Measurements from ENCODE around the gene PODNL1.
"Not testable (repeated sequence)": the region's sequence is repeated elsewhere in the genome, so short reads cannot be mapped to it uniquely, and the experiment has no call there.

Gene PODNL1

DNA sequence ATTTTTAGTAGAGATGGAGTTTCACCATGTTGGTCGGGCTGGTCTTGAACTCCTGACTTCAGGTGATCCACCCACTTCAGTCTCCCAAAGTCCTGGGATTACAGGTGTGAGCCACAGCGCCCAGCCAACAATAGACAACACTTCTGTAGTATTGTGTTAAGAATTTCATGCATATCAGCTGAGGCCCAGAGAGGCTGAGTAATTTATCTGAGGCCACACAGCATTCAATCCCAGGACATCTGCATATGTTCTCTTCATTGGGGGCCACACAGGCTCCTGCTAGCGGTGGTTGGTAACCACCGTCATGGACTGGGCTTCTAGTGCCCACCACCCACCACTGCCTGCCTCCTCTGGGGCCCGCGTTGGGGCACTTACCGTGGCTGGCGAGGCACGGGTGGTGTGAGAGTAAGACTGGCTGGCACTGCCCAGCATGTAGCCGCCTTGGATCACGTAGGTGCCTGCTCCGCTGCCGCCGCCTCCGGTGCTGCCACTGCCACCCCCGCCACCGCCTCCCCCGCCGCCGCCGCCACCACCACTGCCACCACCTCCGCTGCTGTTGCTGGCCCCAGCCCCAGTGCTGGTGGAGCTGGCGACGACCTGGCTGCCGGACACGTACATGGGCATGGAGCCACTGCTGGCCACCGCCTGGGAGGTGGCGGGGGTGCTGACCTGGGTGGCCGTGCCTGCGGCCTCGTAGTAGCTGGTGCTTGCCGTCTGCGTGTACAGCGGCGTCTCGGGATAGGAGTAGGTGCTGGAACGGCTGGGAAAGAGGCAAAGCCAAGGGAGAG lies 34.3 kb upstream of the PODNL1 start:
- no peak for DNase-seq (ENCODE audit: low read depth)

- DNase-seq (ENCODE audit: low read depth), result not testable (repeated sequence)
Measured at GRCh38 chr19:13971868-13972267, 33.7 kb upstream of the PODNL1 start.

GRCh38 chr19:13969897-13970296 lies 31.7 kb upstream of the PODNL1 start:
- DNase-seq (ENCODE audit: low read depth), result no peak

- DNase-seq (ENCODE audit: low read depth), result no peak
Measured at GRCh38 chr19:13968999-13969398, 30.8 kb upstream of the PODNL1 start.

DNA sequence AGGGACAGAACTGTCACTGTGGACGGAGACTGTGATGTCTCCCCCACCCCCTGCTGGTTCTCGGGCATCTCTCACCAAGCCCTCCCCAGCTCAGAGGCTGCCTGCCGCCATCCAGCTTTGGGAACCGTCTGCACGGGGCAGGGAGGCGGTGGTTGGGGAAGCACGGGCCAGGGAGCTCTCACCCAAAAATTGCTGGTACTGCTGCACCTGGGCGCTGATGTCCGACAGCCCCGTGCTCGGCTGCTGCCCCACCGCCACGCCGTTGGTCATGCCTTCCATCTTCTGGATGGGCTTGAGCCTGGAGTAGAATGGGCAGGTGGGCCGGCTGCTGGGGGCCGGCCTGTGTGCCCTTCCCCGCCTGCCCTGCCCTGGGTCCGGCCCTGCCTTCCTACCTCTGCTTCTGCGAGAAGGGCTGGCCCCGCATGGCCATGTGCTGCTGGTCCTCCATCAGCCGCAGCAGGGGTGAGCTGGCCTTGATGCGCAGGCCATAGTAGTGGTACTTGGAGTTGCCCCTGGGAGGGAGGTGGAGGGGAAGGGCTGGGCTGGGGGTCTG lies 30.2 kb upstream of the PODNL1 start:
- DNase-seq (ENCODE audit: low read depth), result no peak

DNA sequence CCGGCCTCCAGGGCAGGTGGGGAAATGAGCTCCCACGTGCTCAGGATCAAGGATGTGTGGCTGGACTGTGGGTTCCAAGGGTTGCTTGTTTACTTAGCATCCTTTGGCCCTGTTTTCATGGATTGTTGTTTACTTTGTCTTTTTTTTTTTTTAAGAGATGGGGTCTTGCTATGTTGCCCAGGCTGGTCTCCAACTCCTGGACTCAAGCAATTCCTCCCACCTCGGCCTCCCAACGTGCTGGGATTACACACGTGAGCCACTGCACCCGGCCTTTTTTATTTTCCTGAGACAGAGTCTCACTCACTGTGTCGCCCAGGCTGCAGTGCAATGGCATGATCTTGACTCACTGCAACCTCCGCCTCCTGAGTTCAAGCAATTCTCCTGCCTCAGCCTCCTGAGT lies 29.0 kb upstream of the PODNL1 start:
- not testable (repeated sequence) for DNase-seq (ENCODE audit: low read depth)

DNA sequence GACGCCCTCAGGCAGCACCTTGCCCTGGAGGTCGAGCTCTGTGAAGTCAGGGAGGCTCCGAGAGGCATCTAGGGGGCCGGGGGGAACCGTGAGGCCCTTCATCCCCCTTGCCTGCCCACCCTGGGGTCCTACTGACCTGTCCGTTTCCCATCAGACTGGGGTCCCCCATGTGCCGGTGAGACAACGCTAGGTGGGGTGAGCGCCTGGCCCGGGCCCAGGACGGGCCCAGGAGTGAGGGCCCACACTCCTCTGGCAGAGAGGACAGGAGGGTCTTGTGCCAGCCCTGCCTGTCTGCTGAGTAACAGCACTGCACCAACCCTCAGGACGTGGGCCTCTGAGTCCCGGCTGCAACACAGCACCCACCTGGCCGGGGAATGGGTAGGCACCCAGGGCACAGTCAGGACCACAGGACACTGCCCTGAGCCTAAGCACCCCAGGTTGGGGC lies 28.5 kb upstream of the PODNL1 start:
- DNase-seq (ENCODE audit: low read depth), result no peak

GRCh38 chr19:13965926-13966683 lies 27.9 kb upstream of the PODNL1 start:
- DNase-seq (ENCODE audit: low read depth), result no peak

DNA sequence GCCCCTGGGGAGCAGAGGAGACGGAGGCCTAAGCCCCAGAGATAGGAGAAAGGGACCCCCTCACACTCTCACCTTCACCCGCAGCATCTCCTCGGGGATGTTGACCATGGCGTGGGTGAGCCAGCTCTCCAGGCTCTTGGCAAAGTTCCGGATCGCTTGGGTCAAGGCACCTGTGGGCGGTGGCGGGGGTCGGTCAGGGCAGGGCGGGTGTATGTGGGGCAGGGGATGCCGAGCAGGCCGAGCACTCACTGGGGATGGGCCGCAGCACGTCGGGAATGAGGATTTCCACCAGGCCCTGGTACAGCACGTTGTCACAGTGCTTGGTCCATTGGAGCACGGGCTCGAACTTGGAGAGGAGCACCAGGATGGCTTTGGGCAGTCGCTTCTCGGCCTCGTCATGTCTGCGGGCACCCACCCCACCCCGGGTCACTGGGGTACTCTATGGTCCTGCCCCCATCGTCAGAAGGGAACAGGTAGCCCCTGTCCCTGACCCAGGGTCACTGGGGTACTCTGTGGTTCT lies 27.2 kb upstream of the PODNL1 start:
- no peak for DNase-seq (ENCODE audit: low read depth)

- peak; percentile 5 for DNase-seq (ENCODE audit: low read depth)
Measured at GRCh38 chr19:13964776-13965175, 26.6 kb upstream of the PODNL1 start.

DNA sequence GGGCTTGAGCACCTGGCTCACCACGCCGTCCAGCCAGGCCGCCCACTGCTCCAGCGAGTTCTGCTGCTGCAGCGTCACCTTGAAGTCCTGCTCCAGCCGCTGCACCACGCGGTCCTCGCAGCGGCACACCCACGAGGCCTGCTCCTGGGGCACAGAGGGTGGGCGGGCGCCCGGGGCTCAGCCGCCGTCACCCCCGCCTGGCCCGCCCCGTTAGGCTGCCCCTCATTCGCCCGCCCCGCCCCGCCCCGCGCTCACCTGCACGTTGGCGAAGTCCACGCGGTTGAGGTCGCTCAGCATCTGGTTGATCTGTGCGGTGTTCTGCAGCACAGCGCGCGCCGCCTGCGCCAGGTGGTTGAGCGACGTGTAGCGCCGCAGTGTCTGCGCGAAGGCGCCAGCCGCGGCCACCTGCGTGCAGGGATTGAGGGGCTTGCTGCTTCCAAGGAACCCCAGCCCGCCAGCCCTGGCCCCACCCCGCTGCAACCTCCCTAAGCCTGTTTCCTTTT lies 25.4 kb upstream of the PODNL1 start:
- DNase-seq (ENCODE audit: low read depth), result no peak

DNA sequence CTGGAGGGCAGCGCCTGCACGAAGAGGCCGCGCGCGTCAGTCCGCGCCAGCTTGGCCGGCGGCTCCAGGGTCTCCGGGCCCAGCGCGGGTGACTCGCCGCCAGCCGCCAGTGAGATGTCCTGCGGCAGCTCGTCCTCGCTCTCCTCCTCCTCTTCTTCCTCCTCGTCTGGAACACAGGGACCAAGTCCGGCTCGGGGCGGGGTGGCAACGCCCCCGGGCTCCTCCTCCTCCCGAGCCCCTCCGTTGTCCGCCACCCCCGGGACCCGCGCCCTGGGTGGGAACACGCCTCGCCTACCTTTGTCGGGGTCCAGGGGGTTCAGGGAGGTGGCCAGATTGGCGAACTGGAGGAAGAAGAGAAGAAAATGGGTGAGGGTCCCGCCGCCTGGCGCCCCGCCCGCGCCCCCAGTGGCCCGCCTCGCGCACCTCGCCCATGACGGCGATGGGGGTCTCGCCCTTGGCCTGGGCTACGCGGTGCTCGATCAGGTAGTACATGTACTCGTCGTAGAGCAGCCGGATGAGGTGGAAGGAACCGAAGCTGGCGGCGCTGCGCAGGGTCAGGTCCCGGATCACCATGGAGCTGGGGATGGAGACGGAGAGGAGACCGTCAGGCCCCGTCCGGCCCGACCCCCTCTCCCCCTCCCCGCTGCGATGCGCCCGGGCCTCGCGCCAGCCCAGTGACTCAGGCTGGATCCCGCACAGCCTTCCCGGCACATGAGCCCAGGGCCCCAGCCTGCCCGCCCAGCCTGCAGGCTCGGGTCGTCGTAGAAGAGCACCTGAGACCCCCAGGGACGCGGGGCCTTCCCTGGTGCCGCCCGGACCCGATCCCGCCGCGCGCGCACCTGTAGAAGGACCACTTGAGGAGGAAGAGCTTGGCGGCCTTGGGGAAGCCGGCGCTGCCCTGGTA lies 24.7 kb upstream of the PODNL1 start:
- DNase-seq (ENCODE audit: low read depth), result no peak

DNA sequence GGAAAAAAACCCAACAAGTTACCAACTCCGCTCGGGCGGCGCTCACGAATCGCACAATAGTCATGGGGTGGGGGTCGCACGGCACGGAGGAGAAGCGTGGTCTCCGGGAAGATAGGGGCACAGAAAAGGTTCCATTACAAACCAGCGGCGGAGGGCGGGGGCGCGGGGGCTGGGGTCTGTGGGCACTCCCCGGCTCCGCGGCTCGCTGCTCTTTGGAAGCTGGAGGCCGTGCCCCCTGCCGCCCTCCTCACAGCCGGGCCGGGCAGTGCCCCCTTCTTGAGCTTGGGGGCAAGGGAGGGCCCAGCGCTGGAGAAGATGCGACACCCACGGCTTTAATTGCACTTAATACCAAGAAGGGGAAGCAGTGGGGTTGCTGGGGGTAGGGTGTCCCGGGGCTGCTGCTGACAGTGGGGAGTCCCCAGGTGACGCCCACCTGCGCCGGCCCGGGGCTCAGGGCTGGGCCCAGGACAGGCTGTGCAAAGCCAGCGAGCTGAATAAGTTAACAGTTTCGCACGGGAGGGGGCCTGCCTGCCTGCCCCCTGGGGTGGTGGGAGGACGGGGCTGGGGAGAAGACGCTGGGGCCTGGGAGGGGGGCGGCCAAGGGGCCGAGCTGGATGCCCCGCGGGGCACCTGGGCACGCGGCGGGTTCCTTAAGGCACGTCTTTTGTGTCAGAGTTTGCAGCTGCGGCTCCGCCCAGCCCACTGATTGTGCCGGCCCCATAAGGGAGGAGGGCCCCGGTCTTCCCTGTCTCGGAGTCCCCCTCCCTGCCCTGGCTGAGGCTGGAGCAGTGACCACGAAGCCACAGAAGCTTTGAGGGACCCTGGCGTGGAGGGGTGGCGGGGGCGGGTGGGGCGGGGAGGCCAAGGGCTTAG lies 23.8 kb upstream of the PODNL1 start:
- no peak for DNase-seq (ENCODE audit: low read depth)

- no peak for DNase-seq (ENCODE audit: low read depth)
Measured at GRCh38 chr19:13960863-13961784, 22.9 kb upstream of the PODNL1 start.

DNA sequence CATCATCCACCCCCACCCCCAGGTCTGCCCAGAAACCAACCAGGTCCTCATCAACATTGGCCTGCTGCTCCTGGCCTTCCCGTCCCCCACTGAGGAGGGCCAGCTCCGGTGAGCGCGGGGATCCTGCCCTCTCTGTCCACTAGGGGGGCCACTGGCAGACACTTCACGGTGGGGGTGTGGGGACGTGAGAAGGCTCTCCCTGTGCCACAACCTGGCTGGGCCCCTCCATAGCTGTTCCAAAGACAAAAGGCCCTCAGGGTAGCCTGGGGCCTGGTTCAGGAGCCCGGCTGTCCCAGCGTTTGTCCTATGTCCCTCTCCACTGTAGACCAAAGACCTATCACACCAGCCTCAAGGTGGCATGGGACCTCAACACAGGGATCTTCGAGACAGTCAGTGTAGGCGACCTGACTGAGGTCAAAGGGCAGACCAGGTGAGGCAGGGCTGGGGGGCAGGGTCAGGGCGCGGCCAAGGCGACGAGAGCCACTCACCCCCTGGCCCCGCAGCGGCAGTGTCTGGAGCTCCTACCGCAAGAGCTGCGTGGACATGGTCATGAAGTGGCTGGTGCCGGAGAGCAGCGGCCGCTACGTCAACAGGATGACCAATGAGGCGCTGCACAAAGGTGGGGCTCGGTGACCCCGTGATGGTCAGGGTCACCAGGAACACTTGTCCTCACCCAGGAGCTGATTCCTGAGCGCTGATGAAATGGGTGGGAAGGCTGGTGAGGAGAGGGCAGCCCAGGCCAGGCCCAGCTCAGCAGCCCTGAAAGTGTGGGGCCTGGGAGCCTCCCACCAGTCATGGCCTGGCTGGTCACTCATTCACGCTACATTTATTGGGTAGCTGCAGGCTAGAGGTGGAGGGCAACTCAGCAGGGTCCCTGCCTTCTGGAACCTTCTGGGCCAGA lies 22.0 kb upstream of the PODNL1 start:
- DNase-seq (ENCODE audit: low read depth), result no peak

GRCh38 chr19:13959141-13959961 lies 21.1 kb upstream of the PODNL1 start:
- DNase-seq (ENCODE audit: low read depth), result no peak

DNA sequence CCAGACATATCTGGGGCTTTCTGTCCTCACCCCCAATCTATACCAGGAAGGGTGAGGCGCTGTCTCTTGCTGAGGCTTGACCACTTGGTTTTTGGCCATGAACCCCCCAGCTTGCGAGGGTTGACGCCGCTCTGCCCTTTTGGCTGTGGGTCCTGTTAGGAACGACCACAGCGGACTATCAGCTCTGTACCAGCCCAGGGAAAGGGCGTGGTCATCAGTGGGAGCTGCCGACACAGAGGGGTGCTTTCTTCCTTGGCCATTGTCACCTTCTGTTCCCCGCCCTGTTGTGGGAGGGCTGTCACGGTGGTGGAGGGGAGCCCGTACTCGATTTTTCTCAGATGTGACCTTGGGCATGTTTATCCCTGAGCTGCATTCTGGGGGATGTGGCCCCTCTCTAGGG lies 19.8 kb upstream of the PODNL1 start:
- no peak for DNase-seq (ENCODE audit: low read depth)

GRCh38 chr19:13957051-13957450 lies 18.8 kb upstream of the PODNL1 start:
- DNase-seq (ENCODE audit: low read depth), result no peak
